SK-N-SH treated with all-trans-retinoic acid at 6 μM for 48 hours (cell line): ENCODE results near the gene CES5A.
"Not testable (repeated sequence)": the region's sequence is repeated elsewhere in the genome, so short reads cannot be mapped to it uniquely, and the experiment has no call there.

Source experiments
- ATAC-seq: fragments of 200-7000 bp; cut with Tn5 transposase; 3 replicates; pipeline ENCODE4 v1.9.1; 2020; ENCODE audit warnings: mild to moderate bottlenecking, moderate library complexity
- ARNTL ChIP-seq: fragments of 450-650 bp; formaldehyde crosslinking; IDR thresholded peaks from 2 replicates; pipeline ENCODE4 v1.5.0; 2020; ENCODE audit warnings: low read depth, mild to moderate bottlenecking, moderate library complexity, borderline replicate concordance
- BACH2 ChIP-seq: fragments of 250-450 bp; sonication (Bioruptor Pico); IDR thresholded peaks from 2 replicates; pipeline ENCODE4 v1.9.0; 2021; ENCODE audit warnings: mild to moderate bottlenecking, borderline replicate concordance
- ISL1 ChIP-seq: fragments of 250-450 bp; sonication (Bioruptor Pico); IDR thresholded peaks from 2 replicates; pipeline ENCODE4 v2.1.2; 2022; ENCODE audit warnings: mild to moderate bottlenecking, moderate library complexity
- OSR1 ChIP-seq: fragments of 250-450 bp; sonication (Bioruptor Pico); IDR thresholded peaks from 2 replicates; pipeline ENCODE4 v1.8.0; 2022; ENCODE audit warnings: moderate library complexity, mild to moderate bottlenecking, inconsistent platforms
- PPARA ChIP-seq: fragments of 250-450 bp; sonication (Bioruptor Pico); IDR thresholded peaks from 2 replicates; pipeline ENCODE4 v1.5.0; 2020; ENCODE audit warnings: mild to moderate bottlenecking, borderline replicate concordance
- RARB ChIP-seq: fragments of 250-450 bp; sonication (Bioruptor Pico); IDR thresholded peaks from 2 replicates; pipeline ENCODE4 v1.8.0; 2021; ENCODE audit warnings: mild to moderate bottlenecking, moderate library complexity
- SNAI2 ChIP-seq: fragments of 250-450 bp; sonication (Bioruptor Pico); IDR thresholded peaks from 2 replicates; pipeline ENCODE4 v1.5.0; 2020; ENCODE audit warnings: mild to moderate bottlenecking, moderate library complexity
- TCF4 ChIP-seq: fragments of 250-450 bp; sonication (Bioruptor Pico); IDR thresholded peaks from 2 replicates; pipeline ENCODE4 v1.8.0; 2021; ENCODE audit warnings: mild to moderate bottlenecking, moderate library complexity, borderline replicate concordance
- ZC3H10 ChIP-seq: fragments of 250-450 bp; sonication (Bioruptor Pico); IDR thresholded peaks from 2 replicates; pipeline ENCODE4 v1.5.1; 2021; ENCODE audit warnings: mild to moderate bottlenecking, moderate library complexity
- ZFP3 ChIP-seq: fragments of 250-450 bp; sonication (Bioruptor Pico); IDR thresholded peaks from 2 replicates; pipeline ENCODE4 v1.5.0; 2020; ENCODE audit warnings: mild to moderate bottlenecking, moderate library complexity
- ZNF565 ChIP-seq: fragments of 450-650 bp; formaldehyde crosslinking; conservative IDR thresholded peaks from 2 replicates; pipeline ENCODE4 v1.5.0; 2020; ENCODE audit warnings: low read depth, mild to moderate bottlenecking, moderate library complexity
- TF ChIP-seq, protein P1 (sequence below): fragments of 250-450 bp; sonication (Bioruptor Pico); IDR thresholded peaks from 2 replicates; pipeline ENCODE4 v1.5.0; 2020; ENCODE audit warnings: mild to moderate bottlenecking, moderate library complexity
- TF ChIP-seq, protein P2 (sequence below): fragments of 250-450 bp; sonication (Bioruptor Pico); IDR thresholded peaks from 2 replicates; pipeline ENCODE4 v1.5.1; 2021; ENCODE audit warnings: mild to moderate bottlenecking, moderate library complexity
- TF ChIP-seq, protein P3 (sequence below): fragments of 250-450 bp; sonication (Bioruptor Pico); IDR thresholded peaks from 2 replicates; pipeline ENCODE4 v1.8.0; 2021; ENCODE audit warnings: low read depth, mild to moderate bottlenecking, moderate library complexity, borderline replicate concordance
- TF ChIP-seq, protein P4 (sequence below): fragments of 250-450 bp; sonication (Bioruptor Pico); IDR thresholded peaks from 2 replicates; pipeline ENCODE4 v1.5.1; 2020; ENCODE audit warnings: low read depth, mild to moderate bottlenecking, moderate library complexity

Gene CES5A

DNA sequence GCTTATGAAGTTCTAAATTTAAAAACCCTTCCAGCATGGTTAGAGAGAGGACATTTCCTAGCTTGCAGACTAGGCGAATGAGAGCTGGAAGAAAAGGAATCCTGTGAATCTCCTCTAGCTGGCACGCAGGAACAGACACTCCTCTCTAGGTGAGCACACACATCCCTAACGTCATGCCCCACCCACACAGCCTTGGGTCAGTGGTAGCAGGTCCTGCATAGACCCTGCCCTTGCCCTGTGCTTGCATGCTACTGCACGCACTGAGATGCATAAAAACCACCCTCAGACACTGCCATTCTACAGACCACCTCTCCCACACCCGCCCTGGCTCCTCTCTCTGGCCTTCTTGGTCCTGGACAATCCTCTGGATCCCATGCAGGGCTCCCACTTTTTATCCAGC lies 65.8 kb downstream of the CES5A start:
- no peak for ATAC-seq
- TF ChIP-seq SNAI2 (CRISPR knock-in tag) (no peak), OSR1 (CRISPR knock-in tag) (no peak), TCF4 (CRISPR knock-in tag) (no peak), ARNTL (no peak), RARB (CRISPR knock-in tag) (no peak), BACH2 (CRISPR knock-in tag) (no peak), ZNF565 (no peak), ISL1 (CRISPR knock-in tag) (no peak), ZC3H10 (CRISPR knock-in tag) (no peak), ZFP3 (CRISPR knock-in tag) (no peak), PPARA (CRISPR knock-in tag) (no peak)
- TF ChIP-seq, protein P1, sequence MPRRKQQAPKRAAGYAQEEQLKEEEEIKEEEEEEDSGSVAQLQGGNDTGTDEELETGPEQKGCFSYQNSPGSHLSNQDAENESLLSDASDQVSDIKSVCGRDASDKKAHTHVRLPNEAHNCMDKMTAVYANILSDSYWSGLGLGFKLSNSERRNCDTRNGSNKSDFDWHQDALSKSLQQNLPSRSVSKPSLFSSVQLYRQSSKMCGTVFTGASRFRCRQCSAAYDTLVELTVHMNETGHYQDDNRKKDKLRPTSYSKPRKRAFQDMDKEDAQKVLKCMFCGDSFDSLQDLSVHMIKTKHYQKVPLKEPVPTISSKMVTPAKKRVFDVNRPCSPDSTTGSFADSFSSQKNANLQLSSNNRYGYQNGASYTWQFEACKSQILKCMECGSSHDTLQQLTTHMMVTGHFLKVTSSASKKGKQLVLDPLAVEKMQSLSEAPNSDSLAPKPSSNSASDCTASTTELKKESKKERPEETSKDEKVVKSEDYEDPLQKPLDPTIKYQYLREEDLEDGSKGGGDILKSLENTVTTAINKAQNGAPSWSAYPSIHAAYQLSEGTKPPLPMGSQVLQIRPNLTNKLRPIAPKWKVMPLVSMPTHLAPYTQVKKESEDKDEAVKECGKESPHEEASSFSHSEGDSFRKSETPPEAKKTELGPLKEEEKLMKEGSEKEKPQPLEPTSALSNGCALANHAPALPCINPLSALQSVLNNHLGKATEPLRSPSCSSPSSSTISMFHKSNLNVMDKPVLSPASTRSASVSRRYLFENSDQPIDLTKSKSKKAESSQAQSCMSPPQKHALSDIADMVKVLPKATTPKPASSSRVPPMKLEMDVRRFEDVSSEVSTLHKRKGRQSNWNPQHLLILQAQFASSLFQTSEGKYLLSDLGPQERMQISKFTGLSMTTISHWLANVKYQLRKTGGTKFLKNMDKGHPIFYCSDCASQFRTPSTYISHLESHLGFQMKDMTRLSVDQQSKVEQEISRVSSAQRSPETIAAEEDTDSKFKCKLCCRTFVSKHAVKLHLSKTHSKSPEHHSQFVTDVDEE (CRISPR knock-in tag) = no peak
- TF ChIP-seq, protein P2, sequence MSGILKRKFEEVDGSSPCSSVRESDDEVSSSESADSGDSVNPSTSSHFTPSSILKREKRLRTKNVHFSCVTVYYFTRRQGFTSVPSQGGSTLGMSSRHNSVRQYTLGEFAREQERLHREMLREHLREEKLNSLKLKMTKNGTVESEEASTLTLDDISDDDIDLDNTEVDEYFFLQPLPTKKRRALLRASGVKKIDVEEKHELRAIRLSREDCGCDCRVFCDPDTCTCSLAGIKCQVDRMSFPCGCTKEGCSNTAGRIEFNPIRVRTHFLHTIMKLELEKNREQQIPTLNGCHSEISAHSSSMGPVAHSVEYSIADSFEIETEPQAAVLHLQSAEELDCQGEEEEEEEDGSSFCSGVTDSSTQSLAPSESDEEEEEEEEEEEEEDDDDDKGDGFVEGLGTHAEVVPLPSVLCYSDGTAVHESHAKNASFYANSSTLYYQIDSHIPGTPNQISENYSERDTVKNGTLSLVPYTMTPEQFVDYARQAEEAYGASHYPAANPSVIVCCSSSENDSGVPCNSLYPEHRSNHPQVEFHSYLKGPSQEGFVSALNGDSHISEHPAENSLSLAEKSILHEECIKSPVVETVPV (CRISPR knock-in tag) = no peak
- TF ChIP-seq, protein P3, sequence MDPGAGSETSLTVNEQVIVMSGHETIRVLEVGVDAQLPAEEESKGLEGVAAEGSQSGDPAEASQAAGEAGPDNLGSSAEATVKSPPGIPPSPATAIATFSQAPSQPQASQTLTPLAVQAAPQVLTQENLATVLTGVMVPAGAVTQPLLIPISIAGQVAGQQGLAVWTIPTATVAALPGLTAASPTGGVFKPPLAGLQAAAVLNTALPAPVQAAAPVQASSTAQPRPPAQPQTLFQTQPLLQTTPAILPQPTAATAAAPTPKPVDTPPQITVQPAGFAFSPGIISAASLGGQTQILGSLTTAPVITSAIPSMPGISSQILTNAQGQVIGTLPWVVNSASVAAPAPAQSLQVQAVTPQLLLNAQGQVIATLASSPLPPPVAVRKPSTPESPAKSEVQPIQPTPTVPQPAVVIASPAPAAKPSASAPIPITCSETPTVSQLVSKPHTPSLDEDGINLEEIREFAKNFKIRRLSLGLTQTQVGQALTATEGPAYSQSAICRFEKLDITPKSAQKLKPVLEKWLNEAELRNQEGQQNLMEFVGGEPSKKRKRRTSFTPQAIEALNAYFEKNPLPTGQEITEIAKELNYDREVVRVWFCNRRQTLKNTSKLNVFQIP = no peak
- TF ChIP-seq, protein P4, sequence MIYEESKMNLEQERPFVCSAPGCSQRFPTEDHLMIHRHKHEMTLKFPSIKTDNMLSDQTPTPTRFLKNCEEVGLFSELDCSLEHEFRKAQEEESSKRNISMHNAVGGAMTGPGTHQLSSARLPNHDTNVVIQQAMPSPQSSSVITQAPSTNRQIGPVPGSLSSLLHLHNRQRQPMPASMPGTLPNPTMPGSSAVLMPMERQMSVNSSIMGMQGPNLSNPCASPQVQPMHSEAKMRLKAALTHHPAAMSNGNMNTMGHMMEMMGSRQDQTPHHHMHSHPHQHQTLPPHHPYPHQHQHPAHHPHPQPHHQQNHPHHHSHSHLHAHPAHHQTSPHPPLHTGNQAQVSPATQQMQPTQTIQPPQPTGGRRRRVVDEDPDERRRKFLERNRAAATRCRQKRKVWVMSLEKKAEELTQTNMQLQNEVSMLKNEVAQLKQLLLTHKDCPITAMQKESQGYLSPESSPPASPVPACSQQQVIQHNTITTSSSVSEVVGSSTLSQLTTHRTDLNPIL (CRISPR knock-in tag) = no peak

DNA sequence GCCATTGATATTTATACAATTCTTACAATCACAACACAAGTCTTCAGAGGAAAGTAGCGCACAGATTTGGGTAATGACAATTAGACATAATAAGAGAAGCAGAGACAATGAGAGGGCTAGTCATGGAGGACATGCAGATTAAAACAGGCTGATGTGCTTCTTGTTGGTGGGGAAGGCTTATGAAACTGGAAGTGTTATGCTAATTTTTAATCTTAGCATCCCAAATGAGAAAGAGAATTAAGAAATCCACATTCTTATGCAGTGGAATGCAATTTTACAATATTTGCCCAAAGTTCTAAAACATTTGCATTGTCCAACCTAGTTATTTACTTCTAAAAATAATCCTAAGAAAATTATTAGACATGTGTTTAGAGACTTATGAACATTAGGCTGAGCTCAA lies 66.9 kb downstream of the CES5A start:
- not testable (repeated sequence) for ATAC-seq

DNA sequence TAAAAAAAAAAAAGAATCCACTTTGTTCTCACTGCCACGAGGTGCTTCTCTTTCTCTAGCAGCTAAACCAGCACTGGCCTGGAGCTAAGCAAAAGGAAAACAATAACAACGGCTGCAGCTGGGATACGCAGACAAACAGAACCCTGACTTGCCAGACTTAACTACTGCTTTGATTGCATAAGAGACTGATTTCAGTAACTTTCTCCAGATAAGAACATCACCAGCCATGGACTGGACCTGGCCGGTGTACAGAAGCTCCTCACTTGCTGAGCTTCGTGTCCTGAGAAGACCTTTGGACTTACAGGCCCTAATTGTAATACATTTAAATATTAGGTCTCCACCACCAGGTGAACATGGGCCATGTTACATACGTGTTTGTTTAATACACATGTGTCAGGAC lies 70.1 kb downstream of the CES5A start:
- ATAC-seq = not testable (repeated sequence)

DNA sequence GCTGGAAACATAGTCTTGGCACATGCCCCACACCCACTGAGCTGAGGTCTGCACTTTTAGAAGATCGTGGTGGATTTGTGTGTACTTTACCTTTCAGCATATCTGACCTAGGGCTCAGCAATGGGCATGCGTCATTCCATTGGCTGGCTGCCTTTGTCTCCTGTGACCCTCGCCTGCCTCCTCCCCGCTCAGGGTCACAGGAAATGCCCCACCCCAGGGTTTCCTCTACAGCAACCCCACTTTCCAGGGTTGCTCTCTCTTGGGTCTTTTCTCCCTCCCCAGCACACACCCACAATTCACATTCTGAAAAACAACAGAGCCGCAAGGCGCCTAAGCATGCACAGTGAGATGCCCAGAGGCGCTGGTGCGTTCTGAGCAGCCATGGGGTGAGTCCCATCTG lies 71.5 kb downstream of the CES5A start:
- not testable (repeated sequence) for ATAC-seq
